ENCODE data around the gene PRKCB.
"Not testable (repeated sequence)": the region's sequence is repeated elsewhere in the genome, so short reads cannot be mapped to it uniquely, and the experiment has no call there.

Gene PRKCB

DNA sequence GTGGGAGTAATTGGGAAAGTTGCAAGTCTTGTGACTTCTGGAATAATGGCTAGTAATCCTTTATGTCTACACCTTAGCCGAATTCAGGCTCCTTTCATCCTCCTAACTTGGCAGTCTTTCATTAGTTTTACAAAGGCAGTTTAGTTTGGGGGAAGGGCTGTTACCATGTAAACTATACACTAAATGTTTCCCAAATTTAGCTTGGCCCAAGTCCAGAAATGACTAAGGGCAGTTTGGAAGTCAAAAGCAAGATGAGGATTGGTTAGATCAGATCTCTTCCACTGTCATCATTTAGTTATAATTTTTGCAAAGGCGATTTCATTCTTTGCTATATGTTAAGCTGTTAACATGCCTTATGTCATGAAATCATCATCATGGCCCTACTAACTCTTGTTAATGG, 304.9 kb downstream of the PRKCB start:
- no peak for DNase-seq

DNA sequence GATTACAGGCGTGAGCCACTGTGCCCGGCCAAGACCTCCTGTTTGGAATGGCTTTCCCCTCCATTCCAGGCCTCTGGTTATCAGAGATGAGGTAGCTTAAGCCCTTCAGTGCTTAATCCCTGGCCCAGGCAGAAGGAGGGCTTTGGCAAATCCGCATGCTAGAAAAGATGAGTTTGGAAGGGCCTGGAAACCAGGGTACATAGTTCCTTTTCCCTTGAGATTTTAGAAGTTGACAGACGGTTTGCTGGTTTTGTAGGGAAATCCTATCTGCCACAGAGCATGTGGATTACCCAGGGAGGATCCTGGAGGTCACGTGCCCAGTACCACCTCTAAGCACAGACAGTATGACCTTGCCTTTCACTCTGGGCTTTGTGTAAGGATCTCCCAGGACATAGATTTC, 305.7 kb downstream of the PRKCB start:
- DNase-seq: no peak

DNA sequence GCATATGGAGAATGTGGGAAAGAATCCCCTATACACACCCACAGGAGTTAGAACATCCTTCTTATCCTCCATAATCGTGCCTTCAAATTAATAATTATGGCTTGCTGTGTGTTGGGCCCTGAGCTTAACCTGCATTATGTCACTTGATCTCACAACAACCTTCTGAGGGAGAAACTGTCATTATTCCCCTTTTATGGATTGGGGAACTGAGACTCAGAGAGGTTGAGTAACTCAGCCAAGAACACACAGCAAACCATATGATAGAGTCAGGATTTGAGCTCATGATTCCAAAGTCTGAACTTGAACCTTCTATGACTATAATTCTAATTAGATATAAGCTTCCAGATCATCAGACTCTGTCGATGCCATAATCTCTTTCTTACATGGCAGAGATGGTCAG, 306.1 kb downstream of the PRKCB start:
- DNase-seq: no peak

DNA sequence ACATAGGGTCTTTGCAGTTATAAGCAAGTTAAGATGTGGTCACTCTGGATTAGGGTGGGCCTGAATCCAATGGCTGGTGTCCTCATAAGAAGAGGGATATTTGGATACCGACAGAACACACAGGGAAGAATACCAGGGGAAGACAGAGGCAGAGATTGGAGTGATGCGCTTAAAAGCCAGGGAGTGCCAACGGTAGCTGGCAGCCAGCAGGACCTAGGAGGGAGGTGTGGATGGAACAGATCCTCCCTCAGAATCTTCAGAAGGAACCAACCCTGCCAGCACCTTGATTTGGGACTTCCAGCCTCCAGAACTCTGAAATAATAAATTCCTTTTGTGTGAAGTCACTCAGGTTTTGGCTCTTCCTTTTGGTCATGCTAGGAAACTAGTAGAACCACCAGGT, 310.1 kb downstream of the PRKCB start:
- no peak for DNase-seq

DNA sequence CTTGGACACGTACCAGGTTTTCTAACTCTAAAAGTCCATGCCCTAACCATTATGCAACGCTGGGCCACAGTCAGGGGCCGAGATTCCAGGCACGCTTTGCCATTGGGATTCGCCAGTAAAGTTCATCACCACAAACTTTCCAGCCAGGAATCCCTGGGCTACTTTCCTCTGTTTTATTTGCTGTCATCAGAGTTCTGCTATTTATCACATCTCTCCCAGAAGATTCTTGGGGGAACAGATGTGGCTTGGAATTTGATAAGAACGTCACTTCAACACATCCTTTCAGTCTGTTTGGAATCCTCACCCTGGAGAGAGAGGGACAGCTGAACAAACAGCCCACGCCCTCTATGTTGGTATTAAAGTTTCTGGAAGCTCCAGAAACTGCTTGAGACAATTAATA, 310.7 kb downstream of the PRKCB start:
- no peak for DNase-seq

DNA sequence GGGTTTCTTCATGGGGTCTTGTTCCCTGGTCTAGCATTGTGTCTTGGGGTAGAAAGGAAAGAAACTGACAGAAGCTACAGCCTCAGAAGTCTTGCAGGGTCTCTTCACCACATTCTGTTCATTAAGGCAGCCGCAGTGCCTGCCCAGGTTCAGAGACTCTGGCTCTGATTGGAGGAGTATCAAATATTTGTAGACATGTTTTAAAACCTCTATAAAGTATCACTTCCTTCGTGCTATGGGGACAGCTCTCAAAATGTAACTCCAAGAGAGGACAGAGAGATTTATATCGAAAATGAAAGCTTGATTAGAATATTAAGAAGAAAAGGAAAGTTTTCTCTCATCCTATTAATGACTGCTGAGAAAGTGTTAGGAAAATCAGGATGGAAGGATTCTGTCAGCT, 313.3 kb downstream of the PRKCB start:
- DNase-seq: no peak

DNA sequence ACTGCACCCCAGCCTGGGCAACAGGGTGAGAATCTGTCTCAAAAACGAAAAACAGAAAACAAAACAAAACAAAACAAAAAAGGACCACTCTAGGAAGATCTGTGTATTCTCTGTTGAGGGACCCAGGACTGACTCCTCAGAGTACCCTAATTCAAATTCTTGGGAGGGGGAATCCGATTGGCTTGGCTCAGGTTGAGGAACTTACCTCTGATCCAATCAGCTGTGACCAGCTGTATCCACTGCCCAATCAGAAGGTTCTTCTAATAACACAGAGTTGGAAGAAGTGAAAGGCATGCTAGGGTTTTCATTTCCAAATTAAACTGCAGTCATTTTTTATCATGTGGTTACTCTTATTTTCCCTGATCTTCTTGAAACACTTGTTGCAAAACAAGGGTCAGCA, 314.5 kb downstream of the PRKCB start:
- no peak for DNase-seq

DNA sequence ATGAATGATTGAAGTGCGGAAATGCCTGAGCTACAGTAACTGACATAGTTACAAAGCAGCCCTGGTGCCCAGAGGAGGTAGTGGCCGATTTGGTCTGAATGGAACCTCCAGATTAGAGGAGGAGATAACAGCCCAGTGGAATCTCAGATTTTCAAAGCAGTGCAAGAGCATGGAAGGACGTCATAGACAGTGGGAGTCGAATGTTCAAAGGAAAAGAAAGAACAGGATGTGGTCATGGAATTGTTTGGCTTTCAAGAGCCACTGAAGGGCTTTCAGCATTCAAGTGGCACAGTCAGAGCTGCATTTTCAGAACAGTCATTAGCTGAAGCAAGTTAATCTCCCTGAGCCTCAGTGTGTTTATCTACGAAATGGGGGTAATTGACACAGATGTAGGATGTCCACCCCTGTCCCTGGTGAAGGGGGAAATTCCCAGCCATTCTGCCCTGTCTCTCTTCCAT, 315.7 kb downstream of the PRKCB start:
- DNase-seq: peak; percentile 9

DNA sequence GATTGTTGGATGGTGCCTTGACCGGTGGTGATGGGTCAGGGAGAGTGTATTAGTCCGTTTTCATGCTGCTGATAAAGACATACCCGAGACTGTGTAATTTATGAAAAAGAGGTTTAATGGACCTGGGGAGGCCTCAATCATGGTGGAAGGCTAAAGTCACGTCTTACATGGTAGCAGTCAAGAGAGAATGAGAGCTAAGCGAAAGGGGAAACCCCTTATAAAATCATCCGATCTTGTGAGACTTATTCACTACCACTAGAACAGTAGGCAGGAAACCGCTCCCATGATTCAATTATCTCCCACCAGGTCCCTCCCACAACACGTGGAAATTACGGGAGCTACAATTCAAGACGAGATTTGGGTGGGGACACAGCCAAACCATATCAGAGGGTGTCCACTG, 316.3 kb downstream of the PRKCB start:
- not testable (repeated sequence) for DNase-seq

DNA sequence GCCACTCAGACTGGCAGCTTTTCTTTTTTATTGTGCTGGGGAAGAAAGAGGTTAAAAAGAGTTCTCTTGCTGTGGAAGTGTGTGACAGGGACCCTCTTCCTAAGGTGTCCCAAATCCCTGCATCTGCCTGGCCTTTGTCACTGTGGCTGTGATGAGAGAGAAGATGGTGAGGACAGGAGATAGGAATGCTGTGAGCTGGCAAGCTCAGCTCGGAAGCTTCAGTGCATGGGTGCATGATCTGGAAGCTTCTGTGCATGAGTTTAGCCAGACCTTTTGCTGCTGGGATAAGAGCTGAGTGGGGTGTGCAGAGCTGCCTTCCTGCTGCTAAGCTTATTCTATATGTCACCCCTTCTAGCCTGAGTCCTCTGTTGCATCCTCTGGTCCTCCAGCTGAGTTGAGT, 317.0 kb downstream of the PRKCB start:
- no peak for DNase-seq

DNA sequence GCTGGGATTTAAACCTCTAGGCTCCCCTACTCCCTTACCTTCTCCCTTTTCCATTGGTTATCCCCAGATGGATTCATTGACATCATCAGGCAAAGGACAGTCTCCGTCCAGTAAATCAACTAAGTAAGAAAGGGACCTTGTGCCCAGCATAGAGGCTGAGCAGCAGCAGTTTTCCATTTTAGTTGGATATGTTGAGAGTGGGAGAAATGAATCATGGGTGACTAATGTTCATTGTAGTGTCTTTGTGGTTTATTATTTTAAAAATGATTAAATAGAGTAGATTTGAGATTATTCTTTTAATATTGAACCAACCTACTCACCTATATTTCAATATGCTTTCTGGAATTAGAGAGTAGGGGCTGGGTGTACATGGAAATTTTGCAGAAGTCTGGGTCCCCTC, 321.0 kb downstream of the PRKCB start:
- DNase-seq: no peak

DNA sequence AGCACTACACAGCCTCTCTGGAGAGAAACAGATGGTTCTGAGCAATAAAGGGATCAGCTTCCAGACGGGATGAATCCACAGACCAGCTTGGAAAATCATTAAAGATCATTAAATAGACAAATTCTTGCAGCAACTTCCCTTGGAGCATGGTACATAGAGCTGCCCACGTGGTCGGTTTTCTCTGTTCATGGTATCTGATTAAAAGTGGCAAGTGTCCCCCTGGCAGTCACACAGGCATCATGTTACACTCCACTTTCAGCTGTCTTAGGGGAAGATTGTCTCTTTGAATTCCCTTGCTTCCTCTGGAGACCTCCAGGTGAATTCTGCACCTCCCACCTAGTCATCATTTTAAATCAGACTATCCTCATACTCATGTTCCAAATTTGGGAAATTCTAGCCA, 328.2 kb downstream of the PRKCB start:
- no peak for DNase-seq

DNA sequence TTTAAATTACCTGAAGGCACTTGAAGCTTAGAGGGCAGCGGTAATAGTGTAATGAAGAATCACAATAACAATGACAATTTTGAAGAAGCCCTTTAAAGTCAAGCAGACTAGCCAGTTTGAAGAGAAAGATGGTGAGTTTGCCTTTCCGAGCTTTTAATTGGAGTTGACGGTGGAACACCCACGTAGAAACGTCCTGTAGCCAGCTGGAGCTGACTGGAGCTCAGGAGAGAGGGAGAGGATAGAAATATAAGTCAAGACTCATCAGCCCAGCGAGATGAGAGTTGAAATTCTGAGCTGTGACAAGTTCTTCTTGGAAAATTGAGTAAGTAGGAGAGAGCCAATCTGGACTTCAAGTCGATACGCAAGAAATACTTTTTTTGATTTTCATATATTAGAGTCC, 328.6 kb downstream of the PRKCB start:
- DNase-seq: no peak

DNA sequence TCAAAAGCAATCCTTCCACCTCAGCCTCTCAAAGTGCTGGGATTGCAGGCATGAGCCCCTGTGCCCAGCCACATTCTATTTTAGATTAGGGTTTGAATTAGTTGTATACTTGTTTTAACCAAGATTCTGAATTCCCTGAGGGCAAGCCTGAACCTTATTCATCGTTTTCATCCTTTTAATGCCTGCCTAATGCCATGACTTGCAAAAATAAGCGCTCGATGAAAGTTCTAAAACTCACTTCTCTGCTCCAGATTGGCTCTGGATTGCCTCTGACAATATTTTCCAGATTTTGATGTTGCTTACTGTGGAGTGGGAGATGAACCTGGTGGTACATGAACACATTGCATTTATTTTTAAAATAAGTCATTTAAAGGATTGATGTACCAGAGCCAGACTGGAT, 329.5 kb downstream of the PRKCB start:
- DNase-seq: no peak

DNA sequence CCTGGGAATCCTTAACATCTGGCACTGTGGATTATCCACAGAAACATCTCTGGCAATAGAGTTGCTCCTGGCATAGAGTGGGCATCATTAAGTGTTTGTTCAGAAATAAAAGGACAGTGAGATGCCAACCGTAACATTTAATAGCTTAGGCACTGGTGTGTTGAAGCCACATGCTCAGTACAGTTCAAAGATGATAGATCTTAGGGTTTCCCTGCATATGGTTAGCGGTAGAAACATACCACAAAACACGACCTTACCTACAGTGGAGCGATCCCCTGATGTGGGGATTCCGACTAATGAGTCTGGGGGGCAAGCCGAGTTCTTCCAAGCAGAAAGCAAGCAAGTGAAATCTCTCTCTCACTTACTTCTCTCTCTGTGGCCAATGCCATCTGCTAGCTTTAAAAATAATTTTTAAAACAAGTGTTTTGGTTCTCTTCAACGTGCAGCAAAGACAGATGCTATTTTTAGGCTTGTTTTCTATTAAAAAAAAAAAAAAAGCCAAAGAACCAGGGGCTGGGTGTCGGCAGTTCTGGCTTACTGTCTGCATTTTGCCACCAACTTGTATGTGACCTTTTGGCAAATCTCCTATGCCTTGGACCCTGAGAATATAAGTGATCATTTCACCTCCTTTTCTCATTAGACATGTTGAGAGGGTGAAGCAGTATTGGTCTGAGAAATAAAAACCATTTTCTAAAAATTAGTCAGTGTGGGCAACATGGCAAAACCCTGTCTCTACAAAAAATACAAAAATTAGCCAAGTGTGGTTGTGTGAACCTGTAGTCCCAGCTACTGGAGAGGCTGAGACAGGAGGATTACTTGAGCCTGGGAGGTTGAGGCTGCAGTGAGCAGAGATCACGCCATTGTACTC, 331.1 kb downstream of the PRKCB start:
- DNase-seq: no peak

DNA sequence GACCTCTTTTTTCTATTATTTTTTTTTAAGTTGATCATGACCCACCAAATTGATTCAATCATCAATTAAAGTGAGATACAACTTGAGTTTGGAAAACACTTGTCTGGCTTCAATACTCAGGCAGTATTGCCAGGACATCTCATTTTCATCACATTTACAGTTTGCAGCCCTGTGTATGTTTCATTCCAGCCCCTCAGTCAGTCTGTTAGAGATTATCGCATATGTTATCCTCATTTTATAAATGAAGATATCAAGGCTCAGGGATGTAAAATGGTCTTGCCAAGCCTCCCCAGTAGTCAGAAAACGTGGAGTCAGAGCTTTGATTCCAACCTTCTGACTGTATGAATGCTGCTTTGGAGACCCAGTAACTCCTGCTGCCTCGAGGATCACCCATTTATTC, 333.1 kb downstream of the PRKCB start:
- DNase-seq: no peak

DNA sequence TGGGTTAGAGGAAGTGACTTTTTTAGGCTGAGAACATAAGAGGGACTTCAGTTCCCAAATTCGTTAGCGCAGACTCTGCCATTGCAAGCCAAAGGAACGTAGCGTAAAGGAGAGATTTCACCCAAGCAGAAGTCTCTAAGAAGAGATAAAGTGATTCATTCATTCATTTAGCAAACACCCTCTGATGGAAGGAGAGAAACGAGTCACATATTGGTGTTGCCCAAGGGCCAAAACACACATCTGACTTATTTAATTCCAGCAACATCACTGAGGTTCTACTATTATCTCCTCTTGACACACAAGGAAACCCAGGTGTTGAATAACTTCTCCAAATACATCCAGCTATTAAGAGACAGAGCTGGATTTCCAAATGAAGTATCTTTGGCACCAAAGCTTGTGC, 334.6 kb downstream of the PRKCB start:
- DNase-seq: no peak

DNA sequence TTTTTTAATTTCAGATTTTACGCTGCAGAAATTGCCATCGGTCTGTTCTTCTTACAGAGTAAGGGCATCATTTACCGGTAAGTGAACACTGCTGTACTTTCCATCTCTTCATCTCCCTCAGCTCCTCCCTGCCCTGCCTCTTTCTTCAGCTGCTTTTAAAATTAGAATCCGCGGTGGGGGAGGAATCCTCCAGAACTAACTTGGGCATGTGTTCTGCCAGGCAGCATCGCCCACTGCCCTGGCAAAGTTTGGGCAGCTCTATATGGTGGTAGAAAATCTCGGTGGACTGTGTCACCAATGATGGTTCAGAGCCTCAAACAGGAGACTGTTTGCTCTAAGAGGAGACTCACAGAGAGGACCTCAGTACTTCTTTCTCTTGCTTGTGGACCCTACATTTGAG, 338.7 kb downstream of the PRKCB start:
- no peak for DNase-seq

DNA sequence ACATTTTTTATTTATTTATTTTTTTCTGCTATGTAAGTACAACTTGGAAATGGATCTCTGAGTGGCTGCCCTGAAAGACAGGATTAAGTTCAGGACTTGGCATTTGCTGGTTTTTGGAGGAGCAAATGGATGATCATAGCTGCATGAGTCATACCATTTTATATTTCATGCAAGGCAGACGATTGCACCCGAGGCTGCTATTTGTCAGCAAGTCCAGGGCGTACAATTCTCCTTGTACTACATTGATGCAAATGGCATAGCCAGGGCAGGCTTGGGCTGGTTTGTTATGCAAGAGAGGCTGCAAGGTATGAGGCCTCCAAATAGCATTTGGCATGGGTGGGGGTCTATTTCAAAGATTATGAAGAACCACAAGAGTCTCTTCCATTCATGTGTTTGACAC, 339.2 kb downstream of the PRKCB start:
- no peak for DNase-seq

DNA sequence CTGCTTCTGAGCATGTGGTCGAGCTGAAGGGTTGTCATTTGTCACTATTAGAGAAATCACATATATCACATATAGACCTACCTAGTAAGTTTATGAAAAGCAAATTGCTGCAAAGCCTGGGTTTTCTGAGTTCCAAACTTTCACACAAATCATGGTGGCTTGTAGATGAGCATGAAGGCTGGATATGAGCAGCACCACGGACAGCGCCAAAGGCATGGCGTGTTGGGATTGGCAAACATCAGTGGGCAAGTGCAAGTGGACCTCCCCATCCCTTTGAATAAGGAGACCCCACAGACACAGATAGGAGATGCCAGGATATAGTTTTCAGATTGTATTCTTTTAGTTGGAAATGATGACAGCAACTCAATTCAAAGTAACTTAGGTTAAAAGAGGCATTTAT, 342.7 kb downstream of the PRKCB start:
- DNase-seq: no peak

DNA sequence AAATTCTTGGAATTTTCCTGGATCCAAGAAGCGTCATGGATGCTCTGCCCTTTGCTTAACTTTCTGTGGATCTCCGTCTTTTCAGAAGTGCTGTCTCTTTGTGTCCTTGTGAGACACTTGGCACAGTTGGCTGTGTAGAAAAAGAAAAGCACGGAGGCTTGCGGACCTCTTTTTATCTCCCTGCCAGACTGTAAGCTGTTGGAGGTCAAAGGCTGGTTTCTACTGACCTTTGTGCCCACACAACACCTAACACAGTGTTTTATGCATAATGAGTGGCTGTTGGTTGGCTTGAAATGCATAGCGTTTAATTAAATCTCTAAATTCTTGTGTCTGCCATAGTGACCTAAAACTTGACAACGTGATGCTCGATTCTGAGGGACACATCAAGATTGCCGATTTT, 344.7 kb downstream of the PRKCB start:
- DNase-seq: no peak

DNA sequence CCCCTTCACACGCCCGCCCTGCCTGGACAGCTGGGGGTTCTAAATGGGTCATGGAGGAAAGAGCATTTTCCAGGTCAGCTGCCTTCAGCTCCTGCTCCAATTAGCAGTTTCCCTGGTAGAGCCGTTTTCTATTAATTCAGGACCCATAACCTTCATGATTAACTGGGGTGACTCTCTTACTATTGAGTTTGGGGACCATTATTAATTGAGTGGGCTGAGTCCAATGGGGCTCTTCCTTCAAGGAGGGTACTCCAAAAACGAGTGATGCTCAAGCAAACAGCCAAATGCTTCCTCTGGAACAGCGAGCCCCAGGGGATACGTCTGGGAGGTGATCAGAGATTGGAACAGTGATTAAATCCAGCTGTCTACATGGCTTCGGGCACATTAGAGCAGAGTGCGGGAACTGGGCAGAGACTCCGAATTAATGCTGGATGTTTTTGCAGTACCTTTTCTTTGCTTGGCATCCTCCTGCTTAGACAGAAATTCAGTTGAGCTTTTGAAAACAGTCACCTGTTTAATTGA, 352.3 kb downstream of the PRKCB start:
- DNase-seq: no peak

DNA sequence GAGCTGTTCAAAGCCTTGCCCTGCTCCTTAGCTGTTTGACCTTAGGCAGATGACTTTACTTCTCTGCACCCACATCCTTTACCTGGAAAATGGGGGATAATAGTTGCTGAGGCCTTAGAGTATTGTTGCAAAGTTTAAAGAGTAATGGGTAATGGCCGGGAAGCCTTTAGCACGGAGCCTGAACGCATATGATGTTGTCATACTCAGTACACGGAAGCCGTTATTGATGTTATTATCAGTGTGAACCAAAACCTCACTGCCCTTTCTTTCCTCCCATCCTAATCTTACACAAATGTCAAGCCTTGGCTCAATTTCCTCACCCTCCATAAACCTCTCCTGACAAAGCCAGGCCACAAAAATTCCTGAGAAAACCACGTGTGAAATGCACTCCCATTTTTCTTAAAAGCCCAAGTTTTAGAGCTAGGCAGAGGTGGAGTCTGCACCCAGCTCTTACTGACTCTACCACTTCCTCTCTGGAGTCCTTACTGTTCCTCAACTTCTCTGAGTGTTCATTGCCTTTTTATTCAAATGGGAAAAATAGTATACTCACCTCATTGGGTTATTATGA, 353.1 kb downstream of the PRKCB start:
- no peak for DNase-seq

DNA sequence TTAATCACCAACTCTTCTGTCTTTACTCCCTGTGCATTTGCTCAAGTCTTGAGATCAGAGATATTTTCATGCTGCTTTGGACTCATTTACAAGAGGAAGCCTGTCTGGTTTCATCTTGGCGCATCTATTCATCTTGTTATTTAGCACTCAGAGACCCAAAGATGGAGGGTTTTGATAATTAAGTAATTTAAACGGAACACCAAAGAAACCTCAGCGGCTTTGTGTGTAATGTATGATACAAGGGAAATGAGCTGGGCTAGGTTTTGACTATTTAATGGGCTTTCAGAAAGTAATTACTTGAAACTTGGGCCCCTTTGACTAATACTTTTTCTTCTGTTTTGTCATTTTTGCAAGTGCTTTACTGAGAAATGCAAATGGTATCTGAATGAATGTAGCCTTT, 354.2 kb downstream of the PRKCB start:
- DNase-seq: no peak
